Mucosa of descending colon (tissue), 3 donors: ENCODE results near the gene DMRTC2. TPM values are rescaled to one million over a fixed set of nuclear protein-coding genes. Genes with fewer than 3 reads are reported as not detected.

Source experiments
- ATAC-seq: fragments of 200-7000 bp; cut with Tn5 transposase; one replicate; pipeline ENCODE4 v1.9.1; 2020; ENCODE audit warnings: mild to moderate bottlenecking, moderate library complexity
- DNase-seq, 3 donors: peaks; one replicate each; pipeline ENCODE4 v3.0.0-alpha.2; 2020
- H3K36me3 ChIP-seq: fragments of 200-600 bp; one replicate; pipeline ENCODE4 v1.8.0; 2021; ENCODE audit warnings: low read depth, mild to moderate bottlenecking
- H3K4me1 ChIP-seq: fragments of 200-600 bp; one replicate; pipeline ENCODE4 v1.8.0; 2021; ENCODE audit warnings: low read depth, mild to moderate bottlenecking
- H3K4me3 ChIP-seq: fragments of 200-600 bp; one replicate; pipeline ENCODE4 v1.8.0; 2021; ENCODE audit warnings: mild to moderate bottlenecking
- H3K9me3 ChIP-seq: fragments of 200-600 bp; one replicate; pipeline ENCODE4 v1.8.0; 2021; ENCODE audit warnings: mild to moderate bottlenecking
- CTCF ChIP-seq: fragments of 200-600 bp; IDR thresholded peaks from one replicate; pipeline ENCODE4 v1.8.0; 2022; ENCODE audit warnings: antibody characterized with exemption, mild to moderate bottlenecking
- intact Hi-C, 2 donors: fragments of 100-400 bp; cut with DNase I in 1 of 2; cut with micrococcal nuclease in 1 of 2; formaldehyde crosslinking; loops; one replicate each; pipeline versions ENCODE4 v1.11.0 to v1.11.1; 2022; cut with DNase I, micrococcal nuclease
- total RNA-seq, 3 donors: library from RNA; stranded (reverse); fragmentation: NEBNext Ultra II Directional in 2 of 3; extraction: Animal tissue kit (Norgen Biotek cat#: 25700) in 2 of 3; gene quantifications; one replicate each; pipeline versions ENCODE4 v1.2.1 to v1.2.4, GENCODE V29; 2021 to 2023
- donor health status: DM: no; HTN: no; CAD: no; lungs with moderate emphysema.
- donor health status: DM: no; HTN: no; CAD: no.
- donor health status: DM: no; HTN: yes; CAD: no.

DMRTC2 gene
- total RNA-seq, 3 donors from 2014 or later = not detected

DNA sequence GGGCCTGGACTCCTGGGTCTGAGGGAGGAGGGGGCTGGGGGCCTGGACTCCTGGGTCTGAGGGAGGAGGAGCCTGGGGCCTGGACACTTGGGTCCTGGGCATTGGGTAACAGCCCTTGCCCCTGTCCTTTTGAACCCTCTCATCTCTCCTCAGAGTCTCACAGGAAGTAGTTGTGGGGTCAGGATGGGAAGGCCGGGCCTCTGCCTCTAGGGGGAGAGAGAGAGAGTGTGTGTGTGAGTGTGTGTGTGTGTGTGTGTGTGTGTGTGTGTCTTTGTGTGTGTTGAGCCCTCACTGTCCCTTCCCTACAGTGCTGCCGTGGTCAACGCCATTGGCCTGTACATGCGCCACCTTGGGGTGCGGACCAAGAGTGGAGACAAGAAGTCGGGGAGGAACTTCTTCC is 49.1 kb downstream of the DMRTC2 start:
- Histone ChIP-seq H3K4me3 (no peak overlapping the region), H3K4me1 (no peaks in the 10 kb centered on the region), H3K9me3 (no peaks in the 10 kb centered on the region), H3K36me3 (no peaks in the 10 kb centered on the region)
- TF ChIP-seq CTCF = no peak
- no peak for DNase-seq
- intact Hi-C loops = no loop called here
- peak; percentile 51 for ATAC-seq

- TF ChIP-seq CTCF = no peak
- DNase-seq (no peak), ATAC-seq (no peak)
- Histone ChIP-seq H3K4me3 (no peak overlapping the region), H3K9me3 (no peaks in the 10 kb centered on the region), H3K4me1 (no peaks in the 10 kb centered on the region), H3K36me3 (no peaks in the 10 kb centered on the region)
- intact Hi-C loops = no loop called here
These were observed 49.5 kb downstream of the DMRTC2 start for GRCh38 chr19:41894350-41894749.

DNA sequence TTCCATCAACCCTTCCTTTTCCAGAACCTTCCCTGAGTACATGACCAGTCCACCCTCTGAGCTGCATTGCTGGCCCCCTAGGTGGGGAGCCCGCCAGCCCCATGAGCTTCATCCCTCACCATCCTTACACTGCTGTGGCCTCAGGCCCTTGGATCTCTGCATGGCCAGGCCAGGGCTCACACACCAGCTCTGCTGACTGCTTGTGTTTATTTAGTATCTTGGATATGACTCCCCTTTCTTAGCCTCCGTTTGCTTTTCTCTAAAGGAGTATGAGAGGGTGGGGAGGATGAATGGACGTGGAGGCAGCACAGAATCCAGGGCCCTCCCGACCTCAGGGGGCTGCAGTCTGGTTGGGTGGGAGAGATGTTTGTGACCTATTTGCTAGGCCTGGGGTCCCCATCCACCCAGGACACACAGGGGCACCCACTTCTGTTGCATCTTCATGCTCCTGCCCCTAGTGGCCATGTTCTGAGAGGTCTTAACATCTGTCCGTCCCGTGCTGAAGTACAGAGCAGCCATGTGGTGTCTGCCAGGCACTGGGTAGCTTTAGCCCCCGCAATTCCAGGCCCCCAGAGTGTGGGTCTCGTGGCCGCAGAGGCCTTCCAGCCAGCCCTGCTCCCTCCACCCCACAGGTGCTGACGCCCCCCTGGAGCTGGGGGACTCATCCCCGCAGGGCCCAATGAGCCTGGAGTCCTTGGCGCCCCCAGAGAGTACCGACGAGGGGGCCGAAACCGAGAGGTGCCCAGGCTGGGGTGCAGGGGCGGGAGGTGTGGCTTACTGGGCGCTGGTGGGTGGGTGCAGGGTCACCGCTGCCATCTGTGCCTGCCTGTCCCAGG is 51.1 kb downstream of the DMRTC2 start:
- no peak for TF ChIP-seq CTCF
- Histone ChIP-seq H3K9me3 (no peaks in the 10 kb centered on the region), H3K4me1 (no peaks in the 10 kb centered on the region), H3K4me3 (no peak overlapping the region), H3K36me3 (no peaks in the 10 kb centered on the region)
- DNase-seq (no peak), ATAC-seq (no peak)
- intact Hi-C loops = no loop called here

- DNase-seq = no peak
- Histone ChIP-seq H3K4me1 (no peaks in the 10 kb centered on the region), H3K4me3 (no peak overlapping the region), H3K9me3 (no peaks in the 10 kb centered on the region), H3K36me3 (no peaks in the 10 kb centered on the region)
- ATAC-seq = no peak
- no peak for TF ChIP-seq CTCF
- intact Hi-C loops = no loop called here
These were observed 51.7 kb downstream of the DMRTC2 start for GRCh38 chr19:41896581-41896942.

- no peaks in the 10 kb centered on the region for H3K4me1 ChIP-seq
- H3K4me3 ChIP-seq = no peak overlapping the region
- intact Hi-C loops = no loop called here
- no peak for ATAC-seq
- no peaks in the 10 kb centered on the region for H3K9me3 ChIP-seq
- H3K36me3 ChIP-seq = no peaks in the 10 kb centered on the region
- TF ChIP-seq CTCF = no peak
- no peak for DNase-seq
These were observed 52.3 kb downstream of the DMRTC2 start for GRCh38 chr19:41897181-41897580.

DNA sequence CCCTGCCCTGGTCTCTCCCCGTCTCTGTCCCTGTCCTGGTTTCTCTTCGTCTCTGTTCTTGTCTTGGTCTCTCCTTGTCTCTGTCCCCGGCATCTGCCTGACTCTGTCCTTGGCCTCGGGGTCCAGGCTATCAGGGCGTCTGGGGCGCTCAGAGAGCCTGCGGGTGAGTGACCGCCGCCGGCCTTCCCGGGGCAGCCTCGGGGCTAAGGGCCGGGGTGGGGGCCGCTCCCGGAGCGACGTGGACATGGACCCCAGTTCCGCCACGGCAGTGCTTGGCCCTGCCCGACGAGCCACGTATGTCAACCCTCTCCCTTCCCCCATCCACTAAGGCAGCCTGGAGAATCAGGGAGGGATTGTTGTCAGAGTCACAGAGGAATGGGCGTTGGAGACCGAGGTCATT is 53.0 kb downstream of the DMRTC2 start:
- no peak overlapping the region for H3K4me3 ChIP-seq
- no peaks in the 10 kb centered on the region for H3K9me3 ChIP-seq
- no peaks in the 10 kb centered on the region for H3K36me3 ChIP-seq
- no peaks in the 10 kb centered on the region for H3K4me1 ChIP-seq
- DNase-seq = no peak
- no peak for TF ChIP-seq CTCF
- ATAC-seq = no peak
- intact Hi-C loops = no loop called here
